T-helper 2 cell treated with Interferon-gamma antibody and Interleukin-4, amounts not matched to agents 100 ng/mL and 5 ng/mL, for 36 hours (primary cell): ENCODE measurements around the gene PPP1R3F. TPM values are rescaled to one million over a fixed set of nuclear protein-coding genes. Genes with fewer than 3 reads are reported as not detected.

Experiments
- intact Hi-C: fragments of 100-400 bp; cut with micrococcal nuclease; formaldehyde crosslinking; loops from one replicate; pipeline ENCODE4 v1.15.1; 2023
- total RNA-seq: library from RNA; stranded (reverse); gene quantifications from 2 replicates; pipeline ENCODE4 v1.2.3, GENCODE V29; 2022

The PPP1R3F gene
- total RNA-seq, 1 donor from 2014 or later = 14.8 TPM

DNA sequence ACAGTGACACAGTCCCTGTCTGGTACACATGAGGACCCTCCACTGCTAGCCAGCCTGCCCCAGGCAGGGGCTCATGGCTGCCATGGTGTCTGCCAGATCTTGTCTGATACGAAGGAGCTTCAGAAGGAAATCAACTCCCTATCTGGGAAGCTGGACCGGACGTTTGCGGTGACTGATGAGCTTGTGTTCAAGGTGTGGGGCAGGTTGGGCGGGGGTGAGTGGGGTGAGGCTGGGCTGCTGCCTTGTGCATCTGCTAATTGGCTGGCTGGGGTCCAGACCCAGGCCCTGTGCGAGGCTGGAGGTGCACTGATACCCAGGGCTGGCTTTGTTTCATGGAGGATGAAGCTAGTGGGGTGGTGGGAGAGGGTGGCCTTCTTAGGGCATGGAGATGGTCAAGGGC, 20.5 kb upstream of the PPP1R3F start:
- intact Hi-C loops = no loop called here

DNA sequence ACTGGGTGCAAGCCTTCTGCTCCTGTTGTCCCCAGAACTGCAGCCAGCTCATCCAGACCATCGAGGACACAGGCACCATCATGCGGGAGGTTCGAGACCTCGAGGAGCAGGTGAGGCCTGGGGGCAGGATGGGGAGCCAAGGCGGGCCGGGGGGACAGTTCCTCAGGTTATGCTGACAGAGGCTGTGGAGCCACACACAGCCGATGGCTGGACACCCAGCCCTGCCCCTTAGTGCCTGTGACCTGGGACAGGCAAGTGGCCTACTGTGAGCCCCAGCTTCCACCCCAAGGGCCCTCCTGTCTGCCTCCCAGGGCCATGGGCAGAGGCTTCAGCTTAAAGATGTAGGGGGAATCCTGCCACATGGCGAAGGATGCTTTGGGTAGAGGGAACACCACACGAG, 20.0 kb upstream of the PPP1R3F start:
- intact Hi-C loops = no loop called here

DNA sequence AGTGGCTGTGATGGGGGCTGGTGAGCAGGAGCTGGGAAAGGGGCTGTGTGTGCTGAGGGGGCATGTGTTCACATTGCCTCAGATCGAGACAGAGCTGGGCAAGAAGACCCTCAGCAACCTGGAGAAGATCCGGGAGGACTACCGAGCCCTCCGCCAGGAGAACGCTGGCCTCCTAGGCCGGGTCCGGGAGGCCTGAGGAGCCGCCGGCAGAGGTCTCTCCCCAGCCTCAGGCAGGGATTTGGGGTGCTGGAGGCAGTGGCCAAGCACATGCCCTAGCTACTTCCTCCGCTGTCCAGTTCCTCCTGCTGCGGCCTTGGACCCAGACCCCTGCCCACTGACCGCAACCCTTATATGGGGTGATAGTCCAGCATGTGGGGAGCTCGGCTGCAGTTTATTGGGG, 19.5 kb upstream of the PPP1R3F start:
- intact Hi-C loops = no loop called here

DNA sequence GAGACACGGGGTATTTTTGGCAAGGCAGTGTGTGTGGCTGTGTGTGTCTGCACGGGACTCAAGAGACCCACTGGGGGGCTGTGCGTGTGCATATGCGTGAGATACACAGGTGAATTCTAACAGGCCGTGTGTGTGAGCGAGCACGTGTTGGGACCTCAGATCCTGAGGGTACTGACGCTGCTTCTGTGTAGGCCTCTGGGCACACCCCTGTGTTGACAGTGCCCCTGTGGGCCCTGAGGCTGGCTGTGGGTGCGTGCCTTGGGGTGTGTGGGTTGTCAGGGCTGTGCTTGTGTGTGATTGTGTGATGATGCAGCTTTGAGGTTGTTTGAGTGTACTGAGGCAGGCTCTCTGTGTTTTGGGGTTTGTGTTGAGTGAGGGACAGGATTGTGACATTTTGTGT, 19.0 kb upstream of the PPP1R3F start:
- intact Hi-C loops = no loop called here

DNA sequence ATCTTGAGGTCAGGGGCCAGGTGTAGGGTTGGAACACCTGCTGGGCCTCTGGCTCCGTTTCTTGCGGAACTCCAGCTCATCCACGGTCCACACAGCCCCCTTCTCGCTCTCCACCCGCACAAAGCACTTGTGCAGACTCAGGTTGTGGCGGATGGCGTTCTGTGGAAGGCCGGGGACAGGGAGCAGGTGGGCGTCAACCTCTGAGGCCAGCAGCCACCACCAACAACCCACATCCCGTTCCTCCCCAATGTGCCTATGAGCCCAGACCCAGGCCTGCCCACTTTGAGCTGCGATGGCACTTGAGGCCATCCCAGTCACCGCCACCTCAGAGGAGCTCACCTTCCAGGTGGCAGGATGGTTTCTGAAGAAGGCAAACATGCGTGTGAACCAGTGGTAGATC, 18.3 kb upstream of the PPP1R3F start:
- intact Hi-C loops = no loop called here

DNA sequence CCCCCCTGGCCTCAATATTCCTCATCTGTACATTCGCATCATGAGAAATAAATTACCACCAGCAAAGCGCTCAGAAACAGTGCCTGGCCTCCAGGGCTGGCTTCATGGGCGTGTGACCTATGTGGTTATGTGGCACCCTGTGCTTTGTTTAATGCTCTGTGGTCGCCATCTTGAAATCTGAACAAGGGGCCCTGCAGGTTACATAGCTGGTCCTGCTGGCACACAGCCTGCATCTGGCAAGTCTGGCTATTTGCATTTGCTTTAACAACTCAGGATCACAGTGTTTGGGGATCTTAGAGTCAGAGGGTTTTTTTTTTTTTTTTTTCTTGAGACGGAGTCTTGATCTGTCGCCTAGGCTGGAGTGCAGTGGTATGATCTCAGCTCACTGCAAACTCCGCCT, 15.0 kb upstream of the PPP1R3F start:
- intact Hi-C loops = no loop called here

DNA sequence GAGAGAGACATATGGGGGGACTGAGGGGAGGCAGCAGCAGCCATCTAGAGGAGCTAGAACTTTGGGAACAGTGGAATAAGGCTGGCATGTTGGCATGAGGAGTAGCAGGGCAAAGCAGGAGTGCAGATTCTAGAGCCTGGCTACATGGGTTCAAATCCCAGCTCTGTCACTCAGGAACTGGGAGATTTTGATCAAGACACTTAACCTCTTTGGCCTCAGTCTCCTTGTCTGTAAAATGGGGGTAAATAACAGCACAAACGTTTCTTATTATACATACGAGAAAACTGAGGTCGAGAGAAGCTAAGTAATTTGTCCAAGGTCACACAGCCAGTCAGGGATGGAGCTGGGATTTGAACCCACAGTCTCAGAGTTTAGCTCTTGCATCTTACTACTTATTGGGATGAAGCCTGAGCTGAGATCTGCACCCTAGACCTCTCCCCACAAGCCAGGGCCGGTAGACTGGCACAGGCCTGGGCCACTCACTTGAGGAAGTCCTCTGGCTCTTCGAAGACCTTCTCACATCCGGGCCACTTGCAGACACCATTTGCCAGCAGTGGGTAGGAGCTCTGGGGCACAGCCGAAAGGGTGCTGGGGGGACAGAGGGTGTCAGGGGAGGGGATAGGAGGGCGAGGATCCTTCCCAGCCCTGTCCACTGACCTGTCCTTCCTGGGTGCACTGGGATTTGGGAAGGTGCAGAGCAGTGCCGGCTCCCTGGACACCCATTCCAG, 13.2 kb upstream of the PPP1R3F start:
- intact Hi-C loops = no loop called here

DNA sequence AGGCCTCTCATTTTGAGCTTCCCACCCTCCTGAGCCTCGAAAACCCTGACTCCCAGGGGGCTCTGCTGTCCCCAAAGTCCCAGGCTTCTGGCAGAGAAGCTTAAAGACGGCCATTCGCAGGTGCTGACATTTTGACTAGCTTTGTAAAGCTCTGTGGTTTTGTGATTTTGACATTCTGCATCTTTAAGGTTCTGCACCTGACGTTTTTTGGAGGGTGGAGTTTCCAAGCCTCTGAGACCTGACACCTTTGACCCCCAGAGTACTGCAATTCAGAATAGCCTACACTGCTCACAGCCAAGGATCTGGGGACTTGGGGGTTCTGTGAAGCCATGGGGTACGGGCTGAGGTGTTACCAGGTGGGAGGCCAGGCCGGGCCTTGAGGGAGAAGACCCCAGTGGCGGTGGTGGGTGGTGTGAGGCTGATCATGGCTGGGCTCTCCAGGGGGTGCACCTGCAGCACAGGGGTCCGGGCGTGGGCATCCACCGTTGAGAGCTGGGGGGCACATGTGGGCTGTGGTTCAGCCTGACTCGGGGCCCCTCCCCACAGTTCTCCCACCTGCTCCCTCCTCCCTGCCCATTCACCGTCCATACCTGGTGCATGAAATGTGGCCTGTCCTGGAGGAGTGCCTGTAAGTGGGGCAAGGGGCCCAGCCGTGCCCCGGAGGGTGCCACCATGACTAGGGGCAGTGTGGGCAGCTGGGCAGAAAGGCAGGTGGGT, 12.4 kb upstream of the PPP1R3F start:
- intact Hi-C loops = no loop called here

DNA sequence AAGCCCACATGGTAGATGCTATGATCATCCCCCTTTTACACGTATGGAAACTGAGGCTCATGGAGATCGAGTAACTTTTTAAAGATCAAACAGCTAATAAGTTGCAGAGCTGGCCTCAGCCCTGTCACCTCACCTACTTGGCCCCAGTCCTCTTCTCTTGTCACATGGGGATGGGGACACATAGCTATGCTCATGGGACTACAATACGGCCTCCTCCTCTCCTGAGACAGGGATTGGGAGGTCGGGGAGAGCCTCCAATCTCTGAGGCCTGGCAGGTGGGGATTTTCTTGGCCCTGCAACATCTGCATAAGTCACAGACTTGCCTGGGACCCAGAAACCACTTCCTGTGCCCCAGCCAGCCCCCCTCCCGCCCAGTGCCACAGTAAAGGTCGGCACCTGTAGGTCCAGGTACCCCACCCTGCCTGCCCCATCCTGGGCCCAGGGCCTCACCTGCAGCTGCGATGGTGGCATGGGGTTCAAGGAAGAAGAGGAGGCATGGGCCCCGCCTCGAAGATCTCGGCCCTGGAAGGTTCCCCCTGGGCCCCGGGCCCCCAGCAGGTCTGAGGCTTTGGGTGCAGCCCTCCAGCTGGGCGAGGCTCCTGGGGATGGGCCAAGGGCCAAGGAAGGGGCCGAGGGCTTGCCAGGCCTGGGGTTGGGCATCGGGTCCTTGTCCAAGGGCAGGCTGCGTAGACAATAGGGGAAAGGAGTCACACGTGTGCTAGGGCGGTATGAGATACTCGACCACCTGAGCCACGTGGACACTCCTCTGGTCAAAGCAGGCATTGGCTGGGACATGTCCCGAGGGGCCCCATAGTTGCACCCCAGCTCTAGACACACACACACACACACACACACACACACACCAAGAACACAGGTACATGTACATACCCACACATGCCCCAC, 11.5 kb upstream of the PPP1R3F start:
- intact Hi-C loops = no loop called here

DNA sequence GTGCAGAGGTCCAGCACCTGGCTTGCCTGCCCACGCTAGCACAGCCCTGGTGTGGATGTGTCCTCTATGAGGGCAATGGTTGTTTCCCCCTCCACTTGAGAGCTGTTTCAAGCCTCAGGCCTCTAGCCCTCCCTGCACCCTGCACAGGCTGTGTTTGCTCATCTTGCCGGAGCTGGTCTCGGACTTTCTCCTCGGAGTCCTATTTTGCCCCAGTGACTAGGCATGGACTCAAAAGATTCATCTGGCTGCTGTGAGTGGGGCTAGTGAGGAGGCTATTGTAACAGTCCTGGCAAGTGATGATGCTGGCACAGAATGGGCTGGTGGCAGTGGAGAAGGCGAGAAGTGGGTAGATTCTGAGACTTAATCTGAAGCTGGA, 10.9 kb upstream of the PPP1R3F start:
- intact Hi-C loops = no loop called here

DNA sequence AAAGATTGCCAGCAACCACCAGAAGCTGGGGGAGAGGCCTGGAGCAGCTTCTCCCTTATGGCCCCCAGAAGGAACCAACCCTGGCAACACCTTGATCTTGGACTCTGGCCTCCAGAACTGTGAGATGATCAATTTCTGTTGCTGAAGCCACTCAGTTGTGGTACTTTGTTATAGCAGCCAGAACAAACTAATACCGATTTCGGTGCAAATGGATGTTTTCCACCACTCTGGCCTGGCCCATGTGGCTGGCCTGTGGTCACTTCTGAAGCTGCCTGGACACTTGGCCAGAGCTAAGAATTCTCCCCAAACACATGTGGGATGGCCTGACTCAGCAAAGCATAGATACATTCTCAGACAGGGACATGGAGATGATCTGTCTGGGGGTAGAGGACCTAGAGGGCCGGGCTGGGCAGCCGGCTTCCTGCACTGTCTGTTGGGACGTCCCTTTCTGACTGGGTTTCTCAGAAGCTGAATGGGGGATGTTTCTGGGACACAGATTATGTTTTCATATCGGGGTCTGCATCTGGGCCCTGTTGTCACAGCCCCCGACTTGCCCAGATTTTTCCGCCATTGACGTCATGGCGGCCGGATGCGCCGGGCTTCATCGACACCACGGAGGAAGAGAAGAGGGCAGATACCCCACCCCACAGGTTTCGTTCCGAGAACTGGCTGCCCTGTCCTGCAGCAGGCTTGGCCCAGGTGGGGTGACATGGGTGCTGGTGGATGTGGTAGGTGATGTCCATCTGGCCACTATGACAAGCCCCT, 9.2 kb upstream of the PPP1R3F start:
- intact Hi-C loops = no loop called here

DNA sequence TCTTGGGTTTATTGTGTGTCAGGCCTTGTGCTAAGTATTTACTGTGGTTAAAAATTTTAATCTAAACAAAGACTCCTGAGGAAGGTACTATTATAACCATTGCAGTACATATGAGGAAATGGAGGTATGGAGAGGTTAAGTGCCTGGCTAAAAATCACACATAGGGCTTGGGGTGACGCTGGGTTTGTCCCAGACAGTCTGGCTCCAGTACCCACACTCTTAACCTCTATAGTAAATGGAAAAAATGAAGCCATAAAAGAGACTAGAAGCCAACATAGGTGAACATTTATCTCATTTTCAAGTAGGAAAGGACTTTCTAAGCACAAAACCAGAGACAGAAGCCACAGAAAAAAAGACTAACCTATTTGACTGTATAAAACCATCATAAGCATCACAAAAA, 7.0 kb upstream of the PPP1R3F start:
- intact Hi-C loops = no loop called here

DNA sequence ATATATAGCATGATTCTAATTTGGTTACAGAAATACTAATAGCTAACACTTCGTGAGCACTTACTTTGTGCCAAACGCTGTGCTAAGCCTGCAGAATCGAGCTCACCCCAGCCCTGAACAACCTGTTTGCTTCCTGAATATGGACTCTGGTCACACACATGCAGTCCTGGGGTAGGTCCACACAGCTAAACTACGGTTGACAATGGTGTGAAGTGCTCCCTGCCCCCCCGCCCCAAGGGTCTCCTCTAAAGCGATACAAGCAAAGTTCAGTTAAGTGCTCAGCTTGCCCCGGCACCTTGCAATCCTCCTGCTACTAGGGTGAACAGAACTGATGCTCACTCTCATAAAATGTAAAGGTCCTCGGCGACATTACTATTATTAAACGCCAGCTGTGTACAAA, 6.0 kb upstream of the PPP1R3F start:
- intact Hi-C loops = no loop called here

DNA sequence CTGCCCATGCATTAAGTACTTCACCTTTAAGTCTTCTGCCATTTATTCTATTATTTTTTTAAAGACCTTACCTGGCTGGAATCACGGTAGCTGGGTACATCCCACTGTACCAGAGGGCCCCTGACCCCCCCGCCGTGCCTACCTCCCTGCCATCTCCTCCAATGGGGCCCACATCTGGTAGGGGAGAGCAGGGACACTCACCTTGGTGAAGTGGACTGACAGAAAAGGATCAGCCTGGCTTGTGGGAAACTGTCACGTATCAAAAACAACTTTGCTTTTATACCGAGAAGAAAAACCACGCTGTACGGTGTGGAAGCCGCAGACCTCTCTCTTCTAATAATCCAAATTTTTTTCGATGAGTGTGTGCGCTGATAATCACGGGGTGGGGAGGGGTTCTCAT, 5.1 kb upstream of the PPP1R3F start, which contains the start of gene FOXP3:
Gene FOXP3 (minus strand): TSS at position 251 of the 400 bp plus-strand sequence. CDS start 6,205 bp downstream, outside the sequence.
- intact Hi-C loops = no loop called here

DNA sequence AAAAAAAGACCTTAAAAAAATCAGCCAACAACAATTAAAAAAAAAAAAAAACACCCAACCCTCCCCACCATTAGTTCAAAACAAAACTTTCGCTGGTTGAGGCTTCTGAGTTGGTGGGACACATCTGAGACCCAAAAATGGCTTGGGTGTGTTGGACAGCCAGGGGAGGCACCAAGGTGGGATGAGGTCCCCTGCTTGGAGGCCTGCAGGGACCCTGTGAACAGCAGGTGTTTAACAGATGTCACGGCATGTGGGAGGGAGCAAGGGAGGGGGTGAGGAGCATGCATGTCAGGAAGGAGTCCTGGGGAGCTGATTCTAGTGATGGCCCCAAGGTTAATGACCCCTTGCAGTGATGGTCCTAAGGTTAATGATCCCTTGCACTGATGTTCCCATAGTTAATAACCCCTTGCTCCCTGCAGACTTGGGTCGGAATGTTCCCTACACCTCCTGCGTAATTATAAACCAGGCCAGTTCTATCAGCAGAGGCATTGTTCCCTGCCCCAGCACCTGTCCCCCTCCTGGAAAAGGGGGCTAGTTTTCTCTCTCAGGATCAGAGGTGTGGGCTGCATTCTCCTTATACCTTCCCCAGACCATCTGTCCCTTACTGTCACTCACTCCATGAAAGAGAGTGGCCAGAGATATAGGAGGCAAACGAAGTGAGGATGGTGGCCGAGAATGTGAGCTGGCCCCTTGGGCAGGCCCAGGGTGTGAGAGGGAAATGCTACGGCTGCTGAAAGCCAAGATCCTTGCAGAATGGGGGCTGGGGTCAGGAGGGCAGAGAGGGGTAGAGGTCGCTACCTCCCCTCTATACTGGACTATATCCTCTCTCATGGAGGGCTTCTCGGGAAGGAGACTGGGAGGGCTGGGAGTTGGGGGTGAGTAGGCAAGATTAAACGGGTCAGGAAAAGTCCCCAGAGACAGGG, 2.8 kb upstream of the PPP1R3F start:
- intact Hi-C loops = no loop called here

DNA sequence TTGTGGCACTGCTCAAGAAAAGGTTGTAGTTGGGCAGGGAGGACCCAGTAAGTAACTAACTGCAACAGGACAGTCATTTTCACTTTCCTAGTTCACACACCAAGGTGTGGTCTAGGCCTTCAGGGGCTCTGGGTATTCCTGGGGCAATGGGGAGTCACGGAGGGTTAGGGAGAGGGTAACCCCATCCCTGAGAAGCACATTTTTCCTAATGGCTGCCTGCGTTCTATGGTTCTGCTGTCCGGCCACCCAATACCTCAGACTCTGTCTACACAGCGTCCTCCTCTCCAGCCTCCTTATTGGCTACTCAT, 937 bp upstream of the PPP1R3F start:
- intact Hi-C loops = loop anchor here (1.0 to 2.0 kb wide), 5 partner anchors 33 to 747 kb away; partner anchors contain the start of genes CCDC22, EBP and SYP

DNA sequence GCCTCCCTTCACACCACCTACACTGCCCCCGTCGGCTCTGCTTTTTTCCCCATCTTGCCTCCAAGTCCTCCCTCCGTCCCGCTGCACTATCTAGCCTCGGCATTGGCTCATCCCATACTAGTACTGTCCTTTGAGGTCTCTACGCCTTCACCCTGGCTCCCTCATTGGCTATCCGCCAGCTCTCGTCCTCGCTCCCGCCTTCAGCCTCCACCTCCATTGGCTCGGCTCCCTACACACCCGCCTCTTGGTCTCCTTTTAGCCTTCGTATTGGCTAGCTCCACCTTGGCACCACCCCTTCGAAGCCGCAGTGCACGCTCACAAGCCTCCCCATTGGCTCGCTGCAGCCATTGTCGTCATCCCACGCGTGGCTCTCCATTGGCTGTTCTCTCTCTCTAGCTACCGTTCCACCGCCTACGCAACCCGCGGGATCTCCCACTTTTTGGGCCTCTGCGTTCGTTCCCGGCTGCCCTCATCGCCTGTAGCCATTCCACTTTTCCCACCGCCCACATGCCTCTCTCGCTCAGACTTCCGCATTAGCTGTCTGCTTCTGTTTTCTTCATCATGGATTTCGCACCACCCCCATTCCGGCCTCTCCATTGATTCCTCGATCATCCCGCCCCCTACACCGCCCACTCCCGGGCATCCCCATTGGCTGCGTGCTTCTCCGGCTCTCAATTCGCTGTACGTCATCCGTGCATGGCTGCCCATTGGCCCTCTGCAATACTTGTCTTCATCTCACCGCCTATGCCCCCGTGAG, 405 bp upstream of the PPP1R3F start:
- intact Hi-C loops = loop anchor here (1.0 to 2.0 kb wide), 5 partner anchors 34 to 748 kb away; partner anchors contain the start of genes CCDC22, EBP and SYP

DNA sequence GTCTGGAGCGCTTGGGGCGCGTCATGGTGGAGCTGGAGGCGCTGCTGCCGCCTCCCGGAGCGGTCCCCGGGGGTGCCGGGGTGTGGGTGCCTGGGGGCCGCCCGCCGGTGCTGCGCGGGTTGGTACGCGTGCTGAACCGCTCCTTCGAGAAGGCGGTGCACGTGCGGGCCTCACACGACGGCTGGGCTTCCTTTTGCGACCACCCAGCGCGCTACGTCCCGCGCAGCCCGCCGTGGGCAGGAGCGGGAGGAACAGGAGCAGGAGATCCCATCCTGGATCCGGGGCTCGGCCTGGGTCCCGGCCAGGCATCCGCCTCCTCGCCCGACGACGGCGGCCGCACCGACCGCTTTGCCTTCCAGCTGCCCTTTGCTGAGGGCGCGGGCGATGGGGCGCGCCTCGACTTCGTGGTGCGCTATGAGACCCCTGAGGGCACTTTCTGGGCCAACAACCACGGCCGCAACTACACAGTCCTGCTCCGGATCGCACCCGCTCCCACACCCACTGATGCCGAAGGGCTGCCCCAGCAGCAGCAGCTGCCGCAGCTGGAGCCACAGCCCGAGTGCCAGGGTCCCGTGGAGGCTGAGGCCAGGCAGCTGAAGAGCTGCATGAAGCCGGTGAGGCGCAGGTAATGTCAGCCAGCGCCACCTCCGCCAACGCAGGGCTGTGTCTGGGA, 792 bp downstream of the PPP1R3F start:
- intact Hi-C loops = loop anchor here (5.0 kb wide), 1 partner anchor 333 kb away; no protein-coding TSS in a partner anchor

DNA sequence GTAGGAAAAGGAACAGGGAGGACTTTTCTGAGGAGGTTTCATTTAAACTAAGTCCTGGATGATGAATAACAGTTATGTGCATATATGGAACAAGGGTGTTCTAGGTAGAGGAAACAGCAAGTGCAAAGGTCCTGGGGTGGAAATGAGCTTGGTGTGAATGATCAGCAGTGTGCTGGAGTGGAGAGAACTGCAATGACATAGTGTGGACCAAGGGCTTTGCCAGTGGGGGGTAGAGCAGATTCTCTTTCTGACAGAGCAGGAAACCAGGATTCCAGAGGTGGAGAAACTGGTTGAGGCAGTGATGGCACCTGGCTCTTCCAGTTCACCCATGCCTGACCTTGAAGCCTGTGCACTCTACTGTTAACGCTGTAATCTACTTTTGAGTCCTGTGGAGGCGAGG, 1.7 kb downstream of the PPP1R3F start:
- intact Hi-C loops = loop anchor here (5.0 kb wide), 1 partner anchor 334 kb away; no protein-coding TSS in a partner anchor
